ENCODE data around the gene AHRR.

Gene AHRR

DNA sequence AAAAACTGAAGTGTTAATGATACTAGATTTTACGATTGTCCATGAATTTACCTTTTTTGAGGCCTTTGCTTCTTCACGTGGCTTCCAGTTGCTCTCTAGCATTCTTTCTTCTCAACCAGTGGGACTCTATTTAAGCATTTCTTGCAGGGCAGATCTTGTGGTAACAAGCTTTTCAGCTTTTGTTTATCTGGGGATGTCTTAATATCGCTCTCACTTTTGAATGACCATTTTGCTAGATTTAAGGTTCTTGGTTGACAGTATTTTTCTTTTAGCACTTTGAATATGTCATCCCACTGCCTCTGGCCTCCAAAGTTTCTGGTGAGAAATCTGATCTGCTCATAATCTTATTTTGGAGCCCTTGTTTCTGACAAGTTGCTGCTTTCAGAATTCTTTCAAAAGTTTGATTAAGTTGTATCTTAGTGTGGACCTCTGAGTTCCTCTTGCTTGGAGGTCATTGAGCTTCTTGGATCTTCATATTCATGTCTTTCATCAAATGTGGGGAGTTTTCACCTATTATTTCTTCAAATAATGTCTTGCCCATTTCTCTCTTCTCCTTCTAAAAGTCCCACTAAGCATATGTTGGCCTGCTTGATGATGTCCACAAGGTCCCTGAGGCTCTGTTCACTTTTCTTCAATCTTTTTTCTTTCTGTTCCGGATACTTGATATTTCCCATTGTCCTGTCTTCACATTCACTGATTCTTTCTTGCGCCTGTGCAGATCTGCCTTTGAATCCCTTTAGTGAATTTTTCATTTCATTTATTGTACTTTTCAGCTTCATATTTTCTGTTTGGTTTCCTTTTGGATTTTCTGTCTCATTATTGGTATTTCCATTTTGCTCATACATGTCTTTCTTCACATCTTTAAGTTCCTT lies 130.3 kb downstream of the AHRR start:
- H3K9me3 ChIP-seq (ENCODE audit: control insufficient read depth, low read length): no peaks in the 10 kb centered on the region
- H3K27me3 ChIP-seq (ENCODE audit: control insufficient read depth, insufficient read depth, low read length): no peaks in the 10 kb centered on the region
- peaks cover 8% of the 10 kb centered on the region for H3K36me3 ChIP-seq (ENCODE audit: control insufficient read depth, insufficient read depth, low read length)
- no peaks in the 10 kb centered on the region for H3K4me1 ChIP-seq (ENCODE audit: control insufficient read depth, insufficient read depth, low read length)
- no peak overlapping the region for H3K9ac ChIP-seq (ENCODE audit: low read length)
- H3K4me3 ChIP-seq (ENCODE audit: low read length): no peak overlapping the region

DNA sequence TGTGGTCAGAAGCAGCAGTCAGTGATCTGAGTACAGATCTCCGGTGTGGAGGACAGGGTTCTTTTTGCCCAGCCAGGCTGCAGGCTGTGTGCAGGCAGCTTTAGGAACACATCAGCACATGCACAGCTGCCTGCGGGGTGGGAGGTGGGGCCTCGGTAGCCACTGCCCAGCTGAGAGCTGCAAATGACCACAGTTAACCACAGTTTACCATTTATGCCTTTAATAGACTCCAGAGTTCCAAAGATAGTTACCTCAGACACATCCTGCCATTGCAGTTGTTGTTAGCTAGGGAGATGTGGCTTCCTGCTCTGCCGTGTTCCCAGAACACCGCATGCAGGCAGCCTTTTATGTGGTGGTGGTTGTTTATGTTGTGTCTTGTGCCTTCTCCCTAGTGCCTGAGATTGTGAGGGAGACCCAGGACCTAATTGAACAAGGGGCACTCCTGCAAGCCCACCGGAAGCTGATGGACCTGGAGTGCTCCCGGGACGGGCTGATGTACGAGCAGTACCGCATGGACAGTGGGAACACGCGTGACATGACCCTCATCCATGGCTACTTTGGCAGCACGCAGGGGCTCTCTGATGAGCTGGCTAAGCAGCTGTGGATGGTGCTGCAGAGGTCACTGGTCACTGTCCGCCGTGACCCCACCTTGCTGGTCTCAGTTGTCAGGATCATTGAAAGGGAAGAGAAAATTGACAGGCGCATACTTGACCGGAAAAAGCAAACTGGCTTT lies 131.6 kb downstream of the AHRR start:
- Histone ChIP-seq H3K4me3 (ENCODE audit: low read length) (no peak overlapping the region), H3K9me3 (ENCODE audit: control insufficient read depth, low read length) (no peaks in the 10 kb centered on the region), H3K9ac (ENCODE audit: low read length) (no peak overlapping the region), H3K4me1 (ENCODE audit: control insufficient read depth, insufficient read depth, low read length) (no peaks in the 10 kb centered on the region), H3K27me3 (ENCODE audit: control insufficient read depth, insufficient read depth, low read length) (no peaks in the 10 kb centered on the region), H3K36me3 (ENCODE audit: control insufficient read depth, insufficient read depth, low read length) (peaks cover 8% of the 10 kb centered on the region)

DNA sequence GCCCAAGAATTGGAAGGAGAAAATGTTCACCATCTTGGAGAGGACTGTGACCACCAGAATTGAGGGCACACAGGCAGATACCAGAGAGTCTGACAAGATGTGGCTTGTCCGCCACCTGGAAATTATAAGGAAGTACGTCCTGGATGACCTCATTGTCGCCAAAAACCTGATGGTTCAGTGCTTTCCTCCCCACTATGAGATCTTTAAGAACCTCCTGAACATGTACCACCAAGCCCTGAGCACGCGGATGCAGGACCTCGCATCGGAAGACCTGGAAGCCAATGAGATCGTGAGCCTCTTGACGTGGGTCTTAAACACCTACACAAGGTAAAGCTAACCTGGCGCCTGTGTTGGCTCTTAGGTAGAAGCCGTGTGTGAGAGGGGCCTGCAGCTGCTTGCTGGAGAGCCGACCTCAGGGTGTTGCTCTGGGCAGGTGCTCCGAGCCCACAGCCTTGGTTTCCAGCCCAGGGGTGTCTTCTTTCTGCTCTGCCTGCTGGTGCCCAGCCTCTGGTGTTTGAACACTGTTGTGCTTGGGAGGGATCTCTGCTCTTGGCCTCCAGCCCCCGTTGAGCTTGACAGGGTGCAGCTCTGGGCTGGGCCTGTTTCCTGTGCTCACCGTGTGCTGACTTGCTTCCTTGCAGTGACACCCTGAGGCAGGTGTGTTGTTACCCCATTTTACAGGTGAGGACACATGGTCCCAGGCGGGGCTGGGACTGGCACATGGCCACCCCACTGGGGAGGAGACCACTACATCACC lies 132.4 kb downstream of the AHRR start:
- Histone ChIP-seq H3K36me3 (ENCODE audit: control insufficient read depth, insufficient read depth, low read length) (peaks cover 8% of the 10 kb centered on the region), H3K4me1 (ENCODE audit: control insufficient read depth, insufficient read depth, low read length) (no peaks in the 10 kb centered on the region), H3K27me3 (ENCODE audit: control insufficient read depth, insufficient read depth, low read length) (no peaks in the 10 kb centered on the region), H3K4me3 (ENCODE audit: low read length) (no peak overlapping the region), H3K9me3 (ENCODE audit: control insufficient read depth, low read length) (no peaks in the 10 kb centered on the region), H3K9ac (ENCODE audit: low read length) (no peak overlapping the region)

DNA sequence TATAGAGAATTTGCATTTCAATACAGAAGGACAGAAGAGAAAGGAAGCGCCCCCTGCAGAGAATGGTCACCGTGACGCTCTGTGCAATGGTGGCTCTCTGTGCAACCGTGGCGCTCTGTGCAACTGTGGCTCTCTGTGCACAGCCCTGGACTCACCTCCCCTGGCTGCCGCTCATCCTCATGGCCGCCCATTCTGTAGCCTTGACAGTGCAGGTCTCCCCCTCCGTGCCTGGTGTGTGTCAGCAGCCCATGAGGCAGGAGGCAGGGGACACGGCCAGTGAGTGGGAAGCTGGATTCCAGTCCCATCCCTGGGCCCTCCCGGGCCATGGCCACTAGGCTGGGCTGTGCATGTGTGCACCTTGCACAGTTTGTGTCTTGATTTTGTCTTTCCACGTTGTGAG lies 133.4 kb downstream of the AHRR start:
- no peaks in the 10 kb centered on the region for H3K9me3 ChIP-seq (ENCODE audit: control insufficient read depth, low read length)
- no peak overlapping the region for H3K4me3 ChIP-seq (ENCODE audit: low read length)
- no peak overlapping the region for H3K9ac ChIP-seq (ENCODE audit: low read length)
- peaks cover 8% of the 10 kb centered on the region for H3K36me3 ChIP-seq (ENCODE audit: control insufficient read depth, insufficient read depth, low read length)
- H3K4me1 ChIP-seq (ENCODE audit: control insufficient read depth, insufficient read depth, low read length): no peaks in the 10 kb centered on the region
- H3K27me3 ChIP-seq (ENCODE audit: control insufficient read depth, insufficient read depth, low read length): no peaks in the 10 kb centered on the region

DNA sequence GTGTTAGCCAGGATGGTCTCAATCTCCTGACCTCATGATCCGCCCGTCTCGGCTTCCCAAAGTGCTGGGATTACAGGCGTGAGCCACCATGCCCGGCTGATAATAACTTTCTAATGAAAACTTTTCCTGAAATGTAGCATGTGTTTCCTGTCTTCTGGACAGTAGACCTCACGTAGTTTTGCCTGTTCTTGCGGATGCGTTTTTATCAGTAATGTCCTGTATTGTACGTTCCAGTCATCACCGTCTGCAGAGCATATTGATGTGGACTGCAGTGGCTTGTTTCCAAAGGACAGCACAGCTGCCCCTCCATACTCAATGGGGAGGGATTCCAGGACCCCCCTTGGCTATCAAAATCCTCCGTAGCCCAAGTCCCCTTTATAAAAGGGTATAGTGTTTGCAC lies 134.3 kb downstream of the AHRR start:
- H3K27me3 ChIP-seq (ENCODE audit: control insufficient read depth, insufficient read depth, low read length): no peaks in the 10 kb centered on the region
- H3K4me1 ChIP-seq (ENCODE audit: control insufficient read depth, insufficient read depth, low read length): no peaks in the 10 kb centered on the region
- no peaks in the 10 kb centered on the region for H3K9me3 ChIP-seq (ENCODE audit: control insufficient read depth, low read length)
- no peak overlapping the region for H3K9ac ChIP-seq (ENCODE audit: low read length)
- no peak overlapping the region for H3K4me3 ChIP-seq (ENCODE audit: low read length)
- peaks cover 8% of the 10 kb centered on the region for H3K36me3 ChIP-seq (ENCODE audit: control insufficient read depth, insufficient read depth, low read length)

DNA sequence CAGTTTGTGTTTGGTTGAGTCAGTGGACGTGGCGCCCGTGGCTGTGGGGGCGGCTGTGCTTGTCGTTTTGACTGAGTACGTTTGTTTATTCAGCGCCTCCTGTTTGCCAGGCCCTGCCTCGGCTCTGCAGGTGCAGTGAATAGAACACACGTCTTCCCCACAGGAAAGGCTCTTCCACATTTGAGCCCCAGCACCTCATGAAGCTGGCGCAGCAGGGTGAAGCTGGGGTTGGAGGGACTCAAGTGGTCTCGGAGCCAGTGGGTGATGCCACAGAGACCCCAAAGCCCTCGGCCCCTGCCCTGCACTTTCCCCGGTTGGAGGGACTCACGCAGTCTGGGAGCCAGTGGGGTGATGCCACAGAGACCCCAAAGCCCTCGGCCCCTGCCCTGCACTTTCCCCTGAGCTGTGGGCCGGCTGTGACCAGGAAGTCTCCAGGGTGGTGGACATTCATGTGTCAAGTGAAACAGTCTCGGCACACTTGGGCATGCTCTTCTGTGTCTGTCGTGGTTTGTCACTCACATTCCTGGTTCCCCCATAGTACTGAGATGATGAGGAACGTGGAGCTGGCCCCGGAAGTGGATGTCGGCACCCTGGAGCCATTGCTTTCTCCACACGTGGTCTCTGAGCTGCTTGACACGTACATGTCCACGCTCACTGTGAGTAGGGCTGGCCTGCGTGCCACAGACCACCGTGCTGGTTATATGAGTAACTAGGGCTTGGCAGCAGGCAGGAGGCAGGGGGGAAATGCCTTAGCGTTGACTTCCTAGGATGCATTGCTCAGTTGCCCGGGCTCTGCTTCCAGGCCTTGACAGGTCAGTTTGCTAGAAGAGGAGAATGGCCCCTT lies 135.1 kb downstream of the AHRR start:
- Histone ChIP-seq H3K27me3 (ENCODE audit: control insufficient read depth, insufficient read depth, low read length) (no peaks in the 10 kb centered on the region), H3K4me1 (ENCODE audit: control insufficient read depth, insufficient read depth, low read length) (no peaks in the 10 kb centered on the region), H3K9ac (ENCODE audit: low read length) (no peak overlapping the region), H3K4me3 (ENCODE audit: low read length) (no peak overlapping the region), H3K36me3 (ENCODE audit: control insufficient read depth, insufficient read depth, low read length) (peaks cover 8% of the 10 kb centered on the region), H3K9me3 (ENCODE audit: control insufficient read depth, low read length) (no peaks in the 10 kb centered on the region)

DNA sequence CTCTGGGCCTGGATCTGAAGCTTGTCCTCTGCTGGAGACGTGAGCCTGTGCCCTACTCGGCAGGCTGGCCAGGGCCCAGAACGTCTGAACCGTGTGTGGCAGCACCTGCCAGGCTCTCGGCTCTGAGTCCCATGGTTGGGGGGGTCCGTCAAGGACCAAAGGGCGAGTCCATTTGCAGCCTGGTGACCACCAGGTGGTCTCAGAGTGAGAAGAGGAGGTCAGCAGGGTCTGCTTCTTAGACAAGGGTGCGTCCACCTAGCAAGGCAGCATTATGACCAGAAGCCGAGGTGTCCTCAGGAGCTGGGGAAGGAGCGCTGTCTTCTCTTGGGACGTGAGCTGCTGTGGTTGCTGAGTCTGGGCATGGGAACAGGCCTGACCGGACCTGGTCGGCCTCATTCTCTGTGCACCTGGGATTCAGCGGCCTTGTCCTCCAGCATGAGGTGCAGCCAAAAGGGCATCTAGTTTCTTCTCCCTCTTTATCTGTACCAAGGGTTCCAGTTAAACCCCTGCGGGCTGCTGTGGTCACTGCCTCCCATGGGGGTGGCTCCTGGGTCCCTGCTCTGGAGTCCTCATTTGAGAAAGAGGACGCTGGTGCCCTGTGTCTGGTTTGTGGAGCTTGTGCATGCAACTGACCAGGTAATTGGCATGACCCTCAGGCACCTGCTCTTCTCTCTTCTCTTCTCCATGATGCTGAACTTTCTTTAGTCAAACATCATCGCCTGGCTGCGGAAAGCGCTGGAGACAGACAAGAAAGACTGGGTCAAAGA lies 135.9 kb downstream of the AHRR start:
- H3K9me3 ChIP-seq (ENCODE audit: control insufficient read depth, low read length): no peaks in the 10 kb centered on the region
- H3K4me1 ChIP-seq (ENCODE audit: control insufficient read depth, insufficient read depth, low read length): no peaks in the 10 kb centered on the region
- no peaks in the 10 kb centered on the region for H3K27me3 ChIP-seq (ENCODE audit: control insufficient read depth, insufficient read depth, low read length)
- H3K4me3 ChIP-seq (ENCODE audit: low read length): no peak overlapping the region
- no peak overlapping the region for H3K9ac ChIP-seq (ENCODE audit: low read length)
- peaks cover 8% of the 10 kb centered on the region for H3K36me3 ChIP-seq (ENCODE audit: control insufficient read depth, insufficient read depth, low read length)

DNA sequence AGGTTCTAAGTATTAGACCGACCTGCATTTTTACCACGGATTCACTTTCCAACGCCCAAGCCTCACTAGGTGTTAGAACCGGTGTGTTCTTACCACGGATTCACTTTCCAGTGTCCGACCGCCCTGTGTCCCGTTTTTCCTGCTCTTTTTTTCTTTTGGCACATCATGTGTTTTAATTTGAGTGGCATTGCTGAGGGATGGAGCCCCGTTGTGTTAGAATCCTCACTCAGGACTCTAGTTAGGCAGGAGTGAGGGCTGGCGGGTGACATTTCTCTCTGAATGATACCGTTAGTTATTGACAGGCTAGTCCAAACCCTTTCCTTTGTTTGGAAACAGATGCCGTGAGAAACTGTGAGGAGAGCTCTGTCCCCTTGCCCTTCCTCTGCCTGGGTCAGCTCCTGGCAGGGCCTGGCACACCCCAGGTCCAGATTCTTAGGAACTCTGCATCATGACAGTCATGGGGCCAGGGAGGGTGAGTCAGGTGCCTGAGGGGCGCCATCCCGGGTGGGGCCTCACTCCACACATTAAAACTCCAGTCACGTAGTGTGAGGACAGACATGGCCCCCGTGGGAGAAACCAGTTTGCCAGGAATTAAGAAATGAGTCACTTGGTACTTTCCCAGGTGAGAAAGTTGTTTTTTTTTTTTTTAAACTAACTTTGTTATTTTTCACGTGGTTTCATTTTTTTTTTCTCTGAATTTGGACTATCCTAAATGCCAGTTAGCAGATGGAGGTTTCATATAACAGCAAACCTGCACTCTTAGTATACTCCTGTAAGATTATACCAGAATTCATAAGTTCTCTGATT lies 137.2 kb downstream of the AHRR start:
- Histone ChIP-seq H3K9ac (ENCODE audit: low read length) (no peak overlapping the region), H3K27me3 (ENCODE audit: control insufficient read depth, insufficient read depth, low read length) (no peaks in the 10 kb centered on the region), H3K4me1 (ENCODE audit: control insufficient read depth, insufficient read depth, low read length) (no peaks in the 10 kb centered on the region), H3K9me3 (ENCODE audit: control insufficient read depth, low read length) (no peaks in the 10 kb centered on the region), H3K36me3 (ENCODE audit: control insufficient read depth, insufficient read depth, low read length) (peaks cover 8% of the 10 kb centered on the region), H3K4me3 (ENCODE audit: low read length) (no peak overlapping the region)

DNA sequence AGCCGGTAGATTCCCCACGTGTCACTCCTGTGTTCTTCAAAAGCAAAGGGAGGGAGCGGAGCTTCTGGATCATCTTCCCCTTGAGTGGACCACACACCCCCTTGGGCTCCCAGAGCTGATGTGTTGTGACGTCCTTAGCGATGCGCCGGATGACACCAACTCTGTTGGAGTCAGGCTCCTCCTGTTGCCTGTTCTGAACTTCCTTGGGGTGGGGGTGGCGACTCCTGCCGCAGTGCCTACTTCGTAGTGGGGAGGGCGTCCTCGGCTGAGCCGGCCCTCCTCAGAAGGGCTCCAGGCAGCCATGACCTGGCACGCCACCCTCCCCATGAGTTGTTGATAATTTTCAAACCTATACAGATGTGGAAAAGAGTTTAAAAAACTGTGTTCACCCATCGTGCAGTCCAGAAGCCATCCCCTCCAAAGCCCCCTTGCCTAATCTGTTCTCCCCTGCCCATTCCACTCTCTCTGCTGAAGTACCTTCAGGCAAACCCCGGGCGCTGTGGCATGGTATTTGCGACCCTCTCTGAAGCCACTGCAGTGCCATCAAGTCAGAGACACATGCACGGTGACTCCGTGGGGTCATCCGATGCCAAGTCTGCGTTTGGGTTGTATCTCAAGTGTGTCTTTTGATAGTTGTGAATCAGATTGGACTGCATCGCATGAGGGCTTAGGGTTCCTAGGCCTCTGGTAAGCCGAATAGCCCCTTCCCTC lies 138.2 kb downstream of the AHRR start:
- H3K27me3 ChIP-seq (ENCODE audit: control insufficient read depth, insufficient read depth, low read length): no peaks in the 10 kb centered on the region
- H3K9ac ChIP-seq (ENCODE audit: low read length): no peak overlapping the region
- H3K36me3 ChIP-seq (ENCODE audit: control insufficient read depth, insufficient read depth, low read length): peaks cover 8% of the 10 kb centered on the region
- H3K9me3 ChIP-seq (ENCODE audit: control insufficient read depth, low read length): no peaks in the 10 kb centered on the region
- H3K4me1 ChIP-seq (ENCODE audit: control insufficient read depth, insufficient read depth, low read length): no peaks in the 10 kb centered on the region
- H3K4me3 ChIP-seq (ENCODE audit: low read length): no peak overlapping the region

DNA sequence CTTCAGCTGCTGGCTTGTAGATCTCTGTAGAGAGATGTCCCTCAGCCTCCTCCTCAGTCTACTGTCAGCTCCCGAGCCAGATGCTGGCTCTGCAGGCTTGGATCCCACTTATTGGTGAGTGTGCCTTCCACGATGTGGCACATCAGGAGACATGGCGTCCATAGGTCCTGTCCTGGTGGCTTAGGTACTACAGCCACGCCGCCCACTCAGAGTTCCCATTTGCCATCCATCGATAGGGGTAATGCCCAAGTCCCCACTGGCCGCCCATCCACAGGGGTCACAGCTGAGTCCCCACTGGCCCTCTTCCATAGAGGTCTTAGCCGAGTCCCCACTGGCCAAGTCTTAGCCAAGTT lies 138.7 kb downstream of the AHRR start:
- no peaks in the 10 kb centered on the region for H3K9me3 ChIP-seq (ENCODE audit: control insufficient read depth, low read length)
- H3K36me3 ChIP-seq (ENCODE audit: control insufficient read depth, insufficient read depth, low read length): peaks cover 8% of the 10 kb centered on the region
- H3K4me3 ChIP-seq (ENCODE audit: low read length): no peak overlapping the region
- H3K27me3 ChIP-seq (ENCODE audit: control insufficient read depth, insufficient read depth, low read length): no peaks in the 10 kb centered on the region
- H3K9ac ChIP-seq (ENCODE audit: low read length): no peak overlapping the region
- H3K4me1 ChIP-seq (ENCODE audit: control insufficient read depth, insufficient read depth, low read length): no peaks in the 10 kb centered on the region

Measured in mucosa of stomach (tissue), 1 donor.